Activated T-cell treated with anti-CD3 and anti-CD28 coated beads for 4 hours (primary cell): Measurements from ENCODE around the gene SORCS2.

Source experiments
- DNase-seq: peaks from one replicate; pipeline ENCODE4 v3.0.0-alpha.2; 2020

Gene SORCS2

GRCh38 chr4:7746351-7747061 lies 554.2 kb downstream of the SORCS2 start:
- DNase-seq: no peak

GRCh38 chr4:7747062-7747385 lies 554.7 kb downstream of the SORCS2 start:
- DNase-seq: no peak

GRCh38 chr4:7747566-7747965 lies 555.2 kb downstream of the SORCS2 start:
- no peak for DNase-seq

- no peak for DNase-seq
These were observed 558.2 kb downstream of the SORCS2 start for GRCh38 chr4:7750523-7750922.

GRCh38 chr4:7750972-7751371 lies 558.6 kb downstream of the SORCS2 start:
- no peak for DNase-seq

- no peak for DNase-seq
These were observed 560.3 kb downstream of the SORCS2 start for GRCh38 chr4:7752649-7753048.

- no peak for DNase-seq
These were observed 560.9 kb downstream of the SORCS2 start for GRCh38 chr4:7753271-7753670.

GRCh38 chr4:7753931-7754465 lies 561.7 kb downstream of the SORCS2 start:
- no peak for DNase-seq

GRCh38 chr4:7754565-7755262 lies 562.4 kb downstream of the SORCS2 start:
- DNase-seq: no peak

- DNase-seq: no peak
These were observed 563.2 kb downstream of the SORCS2 start for GRCh38 chr4:7755561-7755960.

GRCh38 chr4:7756071-7756470 lies 563.7 kb downstream of the SORCS2 start:
- DNase-seq: no peak

- no peak for DNase-seq
These were observed 564.4 kb downstream of the SORCS2 start for GRCh38 chr4:7756561-7757355.

GRCh38 chr4:7757501-7758471 lies 565.4 kb downstream of the SORCS2 start:
- no peak for DNase-seq

- no peak for DNase-seq
These were observed 566.1 kb downstream of the SORCS2 start for GRCh38 chr4:7758476-7758875.

- DNase-seq: peak; percentile 59
These were observed 566.9 kb downstream of the SORCS2 start for GRCh38 chr4:7759216-7759615.

- no peak for DNase-seq
These were observed 567.3 kb downstream of the SORCS2 start for GRCh38 chr4:7759635-7760034.

GRCh38 chr4:7760228-7760627 lies 567.9 kb downstream of the SORCS2 start:
- DNase-seq: no peak

- DNase-seq: no peak
These were observed 568.4 kb downstream of the SORCS2 start for GRCh38 chr4:7760706-7761105.

GRCh38 chr4:7761312-7761711 lies 569.0 kb downstream of the SORCS2 start:
- no peak for DNase-seq

GRCh38 chr4:7761720-7762119 lies 569.4 kb downstream of the SORCS2 start:
- peak; percentile 42 for DNase-seq

- DNase-seq: no peak
These were observed 570.2 kb downstream of the SORCS2 start for GRCh38 chr4:7762376-7763030.

- no peak for DNase-seq
These were observed 570.8 kb downstream of the SORCS2 start for GRCh38 chr4:7763106-7763505.
